ENCODE measurements around the gene CCL19.

Gene CCL19

DNA sequence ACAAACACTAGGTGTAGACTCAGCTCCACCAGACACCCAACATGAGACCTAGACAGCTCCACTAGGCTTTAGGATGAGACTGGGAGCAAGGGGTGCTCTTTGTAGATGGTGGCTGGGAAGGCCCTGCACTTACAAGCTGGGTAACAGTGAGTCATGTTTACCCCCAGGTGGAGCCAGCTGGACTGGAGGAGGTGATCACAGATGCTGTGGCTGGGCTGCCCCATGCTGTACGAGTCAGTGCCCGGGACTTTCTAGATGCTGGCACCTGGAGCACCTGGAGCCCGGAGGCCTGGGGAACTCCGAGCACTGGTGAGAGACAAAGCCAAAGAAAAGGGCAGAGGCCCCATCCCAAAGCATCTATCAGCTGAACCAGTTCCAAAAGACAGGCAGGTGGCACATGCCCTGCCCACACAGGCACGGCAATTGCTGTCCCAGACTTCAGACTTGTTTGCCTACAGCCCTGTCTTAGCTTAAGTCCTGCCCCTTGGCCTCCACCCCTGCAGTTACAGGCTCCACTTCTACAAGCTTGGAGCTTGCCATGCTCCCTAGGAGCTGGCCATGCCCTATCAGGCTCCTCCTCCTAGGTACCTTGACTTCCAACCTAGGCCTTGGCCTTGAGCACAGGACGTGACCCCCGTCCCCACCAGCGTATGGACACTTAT, 31.4 kb downstream of the CCL19 start:
- no peak for DNase-seq

DNA sequence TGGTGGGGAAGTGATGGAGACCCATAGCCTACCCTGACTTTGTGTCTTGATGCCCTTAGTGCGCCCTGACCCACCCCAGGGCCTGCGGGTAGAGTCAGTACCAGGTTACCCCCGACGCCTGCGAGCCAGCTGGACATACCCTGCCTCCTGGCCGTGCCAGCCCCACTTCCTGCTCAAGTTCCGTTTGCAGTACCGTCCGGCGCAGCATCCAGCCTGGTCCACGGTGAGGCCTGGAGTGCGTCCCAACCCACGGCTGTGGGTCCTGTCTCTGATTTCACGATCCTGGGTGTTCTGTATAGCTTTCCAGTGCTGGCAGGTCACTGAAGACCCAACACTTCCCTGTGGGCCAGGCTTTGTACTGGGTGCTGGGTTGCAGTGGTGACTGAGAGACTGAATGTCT, 32.6 kb downstream of the CCL19 start:
- no peak for DNase-seq

DNA sequence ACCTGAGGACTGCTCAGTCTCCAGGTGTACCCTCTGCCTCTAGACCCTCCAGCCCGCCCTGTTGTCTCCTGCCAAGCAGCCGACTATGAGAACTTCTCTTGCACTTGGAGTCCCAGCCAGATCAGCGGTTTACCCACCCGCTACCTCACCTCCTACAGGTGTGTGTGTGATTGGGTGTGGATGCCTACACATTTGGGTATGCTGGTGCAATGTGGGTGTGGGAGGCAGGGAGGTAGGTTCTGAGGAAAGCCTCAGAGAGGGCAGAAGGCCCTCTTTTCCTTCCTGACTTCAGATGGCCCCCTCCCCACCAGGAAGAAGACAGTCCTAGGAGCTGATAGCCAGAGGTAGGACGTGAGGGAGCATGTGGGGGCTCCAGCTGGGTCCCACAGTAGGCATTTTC, 34.1 kb downstream of the CCL19 start:
- DNase-seq, result no peak

DNA sequence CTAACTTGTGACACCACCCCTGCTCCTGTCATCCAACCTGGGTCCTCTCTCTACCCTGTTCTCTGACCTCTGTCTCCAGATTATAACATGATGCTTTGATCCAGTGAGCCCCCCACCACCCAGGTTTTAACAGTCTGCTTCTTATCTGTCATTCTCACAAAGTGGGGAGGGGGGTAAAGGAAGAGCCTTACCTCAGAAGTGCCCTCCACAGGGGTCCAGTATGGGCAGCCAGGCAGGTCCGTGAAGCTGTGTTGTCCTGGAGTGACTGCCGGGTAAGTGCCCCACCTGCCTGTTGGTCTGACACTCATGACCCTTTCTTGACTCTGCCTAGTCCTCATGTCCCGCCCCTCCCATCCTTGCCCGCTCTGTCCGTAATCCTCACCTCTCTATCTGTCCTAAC, 35.7 kb downstream of the CCL19 start:
- DNase-seq, result no peak

DNA sequence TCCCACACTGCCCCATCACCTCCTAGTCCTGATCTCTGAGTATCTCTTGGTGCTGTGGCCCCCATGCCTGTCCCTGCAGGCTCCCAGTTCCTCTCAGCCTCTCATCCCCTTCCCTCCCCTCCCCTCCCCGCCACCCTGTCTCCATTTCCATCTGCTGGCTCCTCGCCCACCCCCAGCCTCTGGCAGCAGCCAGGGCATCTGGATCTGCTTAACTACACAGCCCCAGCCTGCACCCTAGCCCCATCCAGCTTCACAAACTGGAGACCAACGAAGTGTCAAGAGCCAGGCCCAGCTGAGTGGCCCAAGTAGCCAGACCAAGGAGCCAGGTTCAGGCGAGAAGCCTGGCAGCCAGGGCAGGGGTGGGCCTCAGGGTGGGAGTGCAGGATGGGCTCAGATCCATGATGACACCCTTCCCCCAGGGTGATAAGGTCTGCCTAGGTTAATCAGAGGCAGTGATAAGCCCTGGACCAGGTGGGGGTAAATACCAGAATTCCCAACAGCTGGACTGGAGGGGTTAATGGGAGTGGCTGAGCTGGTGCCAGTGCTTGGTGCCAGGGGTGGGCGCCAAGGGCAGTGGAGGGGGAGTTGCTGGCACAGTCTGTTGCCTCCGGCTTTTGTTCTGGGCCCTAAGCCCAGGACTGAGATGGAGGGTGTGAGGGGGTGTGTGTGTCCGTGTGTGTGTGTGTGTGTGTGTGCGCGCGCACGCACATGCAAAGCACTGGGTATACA, 36.6 kb downstream of the CCL19 start:
- no peak for DNase-seq

DNA sequence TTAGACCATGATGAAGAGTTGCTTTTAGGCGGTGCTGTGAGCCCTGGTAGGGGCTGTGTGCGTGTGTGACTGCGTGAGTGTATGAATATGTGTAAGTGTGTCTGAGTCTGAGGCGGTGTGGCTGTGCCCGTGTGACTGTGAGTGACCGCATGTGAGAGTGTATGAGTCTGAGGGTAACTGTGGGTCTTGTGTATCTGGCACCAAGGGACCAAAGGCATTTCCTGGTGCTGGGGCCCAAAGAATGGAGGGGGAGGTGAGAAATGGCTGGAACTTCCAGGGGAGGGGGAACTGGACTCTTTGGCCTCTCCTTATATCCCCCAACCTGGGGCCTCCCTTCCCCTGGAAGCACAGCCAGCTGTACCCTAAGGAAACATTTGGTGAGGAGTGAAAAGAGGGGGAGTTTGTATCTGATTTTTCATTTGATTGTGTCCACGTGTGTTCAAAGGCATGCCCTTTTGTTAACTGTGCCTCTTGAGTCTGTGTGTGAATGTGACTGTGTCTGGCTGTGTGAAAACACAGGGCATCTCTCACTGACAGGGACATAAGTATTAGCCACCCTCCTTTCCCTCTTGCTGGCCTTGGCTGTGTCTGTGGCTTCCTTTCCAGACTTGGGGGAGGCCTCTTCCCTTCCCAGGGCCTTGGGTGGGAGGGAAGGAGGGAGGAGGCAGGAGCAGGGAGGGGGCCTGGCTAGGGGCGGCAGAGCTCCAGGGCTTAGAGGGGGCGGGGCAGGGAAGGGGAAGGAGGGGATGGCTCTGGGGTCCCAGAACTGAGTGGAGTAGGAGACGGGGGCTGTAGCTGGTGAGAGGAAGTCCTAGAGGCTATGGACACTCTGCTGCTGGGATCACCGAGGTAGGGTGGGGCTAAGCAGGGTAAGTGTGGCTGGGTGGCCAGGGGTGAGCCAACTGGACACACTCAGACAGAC, 37.7 kb downstream of the CCL19 start:
- no peak for DNase-seq

DNA sequence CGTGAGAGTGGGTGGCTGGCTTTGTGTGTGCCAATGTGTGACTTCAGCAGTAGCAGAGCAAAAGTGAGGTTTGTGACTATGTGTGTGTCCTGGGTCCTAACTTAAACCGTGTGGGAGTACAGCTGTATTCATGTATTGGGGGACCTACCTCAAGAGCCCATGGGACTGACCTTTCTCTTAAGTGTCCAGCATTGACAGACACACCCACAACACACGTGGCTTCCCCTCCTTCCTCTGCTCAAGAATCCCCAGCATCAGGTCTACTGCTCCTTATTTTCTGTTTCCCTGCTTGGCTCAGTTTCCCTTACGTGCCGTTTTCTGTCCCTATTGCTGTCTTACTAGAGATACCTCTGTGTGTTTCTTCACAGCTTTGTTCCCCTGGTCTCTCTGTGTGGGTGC, 38.5 kb downstream of the CCL19 start:
- no peak for DNase-seq

DNA sequence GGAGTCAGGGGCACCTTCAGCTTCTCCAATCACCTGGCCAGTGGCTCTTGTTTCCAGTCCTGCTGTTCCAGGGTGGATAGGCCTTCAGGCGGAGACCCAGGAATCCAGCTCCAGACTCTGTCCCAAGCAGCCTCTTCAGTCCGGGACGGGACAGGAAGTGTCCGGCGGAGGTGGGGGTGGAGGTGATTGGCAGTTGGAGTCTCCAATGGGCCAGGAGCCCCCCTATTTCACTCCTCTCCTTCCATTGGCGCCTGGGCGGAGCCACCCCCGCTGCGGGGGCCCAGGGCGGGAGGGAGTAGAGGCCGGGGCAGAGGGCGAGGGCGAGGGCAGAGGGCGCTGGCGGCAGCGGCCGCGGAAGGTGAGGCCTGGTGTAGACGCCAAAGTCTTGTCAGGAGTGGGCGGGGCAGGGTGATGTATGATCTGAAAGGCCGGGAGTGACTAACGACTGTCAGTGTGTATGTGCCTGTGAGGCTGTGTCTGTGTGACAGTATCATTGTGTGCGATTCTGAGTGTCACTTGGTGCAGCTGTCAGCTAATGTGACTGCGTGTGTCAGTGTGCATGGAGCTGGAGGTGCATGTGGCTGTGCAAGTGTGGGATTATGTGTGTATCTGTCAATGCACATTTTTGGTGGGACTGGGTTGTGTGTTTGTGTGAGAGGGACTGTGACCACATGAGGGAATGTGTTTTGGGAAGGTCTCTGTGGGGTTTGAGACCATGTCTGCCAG, 39.0 kb downstream of the CCL19 start, which contains the start of gene IL11RA:
Gene IL11RA (plus strand): TSS at position 310 of the 726 bp plus-strand sequence. CDS start 3,033 bp downstream, outside the sequence.
- DNase-seq, result no peak

DNA sequence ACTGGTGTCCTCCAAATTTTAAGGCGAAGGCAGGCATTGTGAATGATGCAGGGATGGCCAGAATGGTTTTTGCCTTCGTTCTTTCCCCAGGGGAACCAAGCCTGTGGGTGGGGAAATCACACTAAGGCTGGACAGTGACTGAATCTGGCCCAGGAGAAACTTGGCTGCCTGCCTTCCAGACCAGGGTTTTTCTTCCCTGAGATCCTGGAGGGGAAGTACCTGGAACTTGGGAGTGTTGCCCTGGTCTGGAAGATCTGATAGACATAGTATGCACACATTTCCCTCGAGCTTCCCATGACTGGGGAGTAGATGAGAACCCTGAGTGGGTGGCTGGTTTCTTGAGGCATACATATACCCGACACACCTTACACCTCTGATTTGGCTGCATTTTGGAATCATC, 39.8 kb downstream of the CCL19 start:
- DNase-seq, result no peak

DNA sequence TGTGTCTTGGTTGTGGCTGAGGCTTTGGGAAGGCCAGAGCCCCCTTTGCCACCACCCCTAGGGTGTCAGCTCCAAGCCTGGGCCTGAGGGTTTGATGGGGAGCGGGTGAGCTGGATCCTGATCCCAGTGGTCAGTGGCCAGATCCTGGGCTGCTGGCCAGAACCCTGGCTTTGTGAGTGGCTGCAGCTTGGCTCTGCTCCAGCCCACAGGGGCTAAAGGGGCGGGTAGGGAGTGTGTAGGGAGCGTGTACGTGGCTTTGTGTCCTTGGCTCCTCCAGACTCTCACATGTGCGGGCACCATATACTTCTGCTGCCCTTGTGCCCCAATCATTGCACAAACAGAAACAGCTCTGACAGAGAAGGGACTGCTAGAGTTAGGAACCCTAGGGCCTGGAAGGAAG, 40.3 kb downstream of the CCL19 start:
- DNase-seq, result no peak

DNA sequence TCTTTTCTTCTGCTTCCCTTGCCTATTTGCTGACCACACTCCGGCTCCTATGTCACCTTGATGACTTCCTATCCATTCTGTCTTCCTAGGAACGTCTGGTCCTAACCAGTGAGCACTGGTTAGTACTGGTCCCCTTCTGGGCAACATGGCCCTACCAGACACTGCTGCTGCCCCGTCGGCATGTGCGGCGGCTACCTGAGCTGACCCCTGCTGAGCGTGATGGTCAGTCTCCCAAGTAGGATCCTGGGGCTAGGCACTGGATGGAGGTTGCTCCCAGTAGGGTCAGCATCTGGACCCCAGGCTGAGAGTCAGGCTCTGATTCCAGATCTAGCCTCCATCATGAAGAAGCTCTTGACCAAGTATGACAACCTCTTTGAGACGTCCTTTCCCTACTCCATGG, 42.4 kb downstream of the CCL19 start:
- DNase-seq, result no peak

DNA sequence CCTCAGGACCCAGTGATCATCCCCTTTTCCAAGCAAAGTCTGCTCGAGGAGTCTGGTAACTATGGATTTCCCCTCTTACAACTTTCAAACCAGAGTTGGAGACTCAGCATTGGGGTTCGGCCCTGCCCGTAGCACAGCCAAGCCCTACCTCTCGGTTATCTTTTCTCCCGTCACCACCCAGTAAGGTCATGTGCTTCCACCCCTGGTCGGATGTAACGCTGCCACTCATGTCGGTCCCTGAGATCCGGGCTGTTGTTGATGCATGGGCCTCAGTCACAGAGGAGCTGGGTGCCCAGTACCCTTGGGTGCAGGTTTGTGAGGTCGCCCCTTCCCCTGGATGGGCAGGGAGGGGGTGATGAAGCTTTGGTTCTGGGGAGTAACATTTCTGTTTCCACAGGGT, 43.4 kb downstream of the CCL19 start:
- DNase-seq, result no peak

DNA sequence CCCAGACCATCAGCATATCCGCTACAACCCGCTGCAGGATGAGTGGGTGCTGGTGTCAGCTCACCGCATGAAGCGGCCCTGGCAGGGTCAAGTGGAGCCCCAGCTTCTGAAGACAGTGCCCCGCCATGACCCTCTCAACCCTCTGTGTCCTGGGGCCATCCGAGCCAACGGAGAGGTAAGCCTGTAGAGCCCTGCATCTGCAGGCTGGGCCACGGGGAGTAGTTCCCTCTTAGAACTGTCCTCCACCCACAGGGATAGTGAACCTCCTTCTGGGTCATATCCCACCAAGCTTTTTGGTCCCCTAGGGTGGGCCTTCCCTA, 44.0 kb downstream of the CCL19 start:
- no peak for DNase-seq

DNA sequence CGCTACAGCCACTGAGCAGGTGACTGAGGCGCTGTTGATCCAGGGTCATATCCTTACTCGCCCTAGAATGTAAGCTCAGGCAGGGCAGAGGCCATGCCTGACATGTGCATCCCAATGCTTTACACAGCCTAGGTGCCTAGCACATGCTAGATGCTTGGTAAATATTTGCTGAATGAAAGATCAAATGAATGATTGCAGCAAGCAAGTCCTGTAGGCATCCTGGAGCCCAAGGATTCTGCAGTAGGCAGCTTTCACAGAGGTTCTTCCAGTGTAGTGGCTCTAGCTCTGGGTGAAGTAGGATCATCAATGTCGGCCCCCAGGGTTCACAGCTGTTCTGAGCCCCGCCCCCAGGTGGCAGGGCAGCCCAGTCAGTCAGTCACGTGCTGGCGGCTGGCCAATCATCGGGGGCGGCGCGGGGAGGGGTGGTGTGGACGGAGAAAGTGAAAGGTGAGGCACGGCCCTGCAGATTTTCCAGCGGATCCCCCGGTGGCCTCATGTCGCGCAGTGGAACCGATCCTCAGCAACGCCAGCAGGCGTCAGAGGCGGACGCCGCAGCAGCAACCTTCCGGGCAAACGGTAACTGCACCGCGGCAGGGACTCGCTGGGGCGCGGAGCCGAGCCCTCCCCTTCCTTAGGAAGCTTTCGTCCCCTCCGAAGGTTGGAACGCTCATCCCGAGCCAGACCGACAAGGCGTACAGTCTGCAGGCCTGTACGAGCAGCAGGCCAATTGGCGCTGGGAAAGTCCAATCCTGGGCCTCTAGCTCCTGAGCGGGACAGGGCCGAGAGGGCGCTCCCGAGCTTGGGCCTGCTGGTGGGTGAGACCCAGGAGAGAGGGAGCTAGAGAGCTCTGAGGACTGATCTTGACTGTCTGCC, 44.6 kb downstream of the CCL19 start, which contains the start of gene GALT:
Gene GALT (plus strand): TSS at position 465 of the 873 bp plus-strand sequence. CDS start 30 bp downstream, at position 495.
- DNase-seq, result no peak

DNA sequence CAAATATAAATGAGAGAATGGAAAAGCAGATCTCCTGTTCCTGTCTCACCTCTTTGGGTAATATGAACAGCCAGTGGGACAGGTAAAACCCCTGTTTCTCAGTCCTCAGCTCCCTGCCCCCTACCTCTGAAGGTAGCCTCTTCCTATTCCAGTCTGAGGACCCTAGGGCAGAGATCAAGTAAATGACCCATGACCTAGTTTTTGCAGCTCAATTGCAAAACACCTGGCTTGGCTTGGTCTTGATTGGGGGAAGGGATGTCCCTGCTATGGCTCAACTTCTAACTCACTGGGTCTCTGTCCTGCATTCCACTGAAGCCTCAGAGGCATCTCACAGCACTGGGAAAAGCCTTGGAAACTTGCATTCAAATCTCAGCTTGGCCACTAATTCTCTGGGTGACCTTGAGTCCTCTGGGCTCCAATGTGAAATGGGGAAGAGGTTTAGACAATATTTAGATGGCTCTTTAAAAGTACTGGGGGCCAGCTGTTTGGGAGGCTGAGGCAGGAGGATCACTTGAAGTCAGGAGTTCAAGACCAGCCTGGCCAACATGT, 46.2 kb downstream of the CCL19 start:
- DNase-seq, result no peak

DNA sequence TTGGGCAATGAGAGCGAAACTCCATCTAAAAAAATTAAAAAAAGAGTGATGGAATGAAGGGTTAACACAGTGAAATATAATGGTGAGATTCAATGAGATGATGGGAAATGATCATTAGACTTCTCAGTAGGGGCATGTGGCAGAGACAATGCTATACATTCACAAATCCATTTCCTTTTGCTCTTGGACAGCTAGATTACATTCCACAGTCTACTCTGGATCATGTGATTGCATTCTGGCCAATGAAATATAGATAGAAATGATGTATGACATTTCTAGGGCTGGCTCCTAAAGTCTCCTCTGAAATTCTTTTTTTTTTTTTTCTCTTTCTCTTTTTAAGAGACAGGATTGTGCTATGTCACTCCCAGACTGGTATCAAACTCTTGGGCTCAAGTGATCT, 48.4 kb downstream of the CCL19 start:
- DNase-seq, result no peak
